ENCODE data around the gene ANKRD52.

GRCh38 chr12:56296295-56296694 lies 38.1 kb upstream of the ANKRD52 start:
- TF ChIP-seq CTCF (IDR thresholded peaks at IDR 0.05) (no peak), POLR2A (IDR thresholded peaks at IDR 0.05) (no peak)
